Endothelial cell of umbilical vein (primary cell): ENCODE measurements around the gene CIPC. TPM values are rescaled to one million over a fixed set of nuclear protein-coding genes. Genes with fewer than 3 reads are reported as not detected.

Experiments
- BruUV-seq: library from RNA; stranded (reverse); fragments of 400-500 nt; replicated peaks from 2 replicates; lab custom pipeline; 2021; lab: Mats Ljungman, UMichigan
- CTCF ChIA-PET: fragments of 300-600, 350-600 bp; sonication (Branson Sonifier 250); formaldehyde crosslinking; loops from one replicate; lab custom pipeline; 2021; ENCODE audit warnings: antibody characterized with exemption, inconsistent platforms; lab: Charles Lee
- POLR2A ChIA-PET: fragments of 300-600, 350-600 bp; sonication (Branson Sonifier 250); formaldehyde crosslinking; loops from one replicate; lab custom pipeline; 2021; ENCODE audit warnings: antibody characterized with exemption, inconsistent platforms; lab: Charles Lee
- DNase-seq: peaks from one replicate; pipeline ENCODE4 v3.0.0-alpha.2; 2011; ENCODE audit warnings: low read depth, low spot score
- FAIRE-seq: peaks from 2 replicates; lab custom pipeline; 2011; peaks lifted over from hg19 to GRCh38; lab: Jason Lieb, UNC
- H2AFZ ChIP-seq: 2 replicates; pipeline ENCODE4 v1.6.0; 2012; ENCODE audit warnings: low read depth, low read length, control low read depth, inconsistent platforms
- H3K27ac ChIP-seq: 2 replicates; pipeline ENCODE4 v1.5.1; 2011; ENCODE audit warnings: low read depth, mild to moderate bottlenecking, control low read depth, low read length, moderate library complexity; ENCODE audit not compliant: insufficient read depth
- H3K27me3 ChIP-seq, 2 experiments: 2 replicates each; pipeline versions ENCODE4 v1.6.0 to v1.6.1; 2011; ENCODE audit warnings: low read length in 2 of 2, mixed read lengths in 1 of 2; ENCODE audit not compliant: control insufficient read depth in 2 of 2, insufficient read depth in 2 of 2
- H3K36me3 ChIP-seq, 2 experiments: 2 replicates in 1 of 2; 3 replicates in 1 of 2; pipeline ENCODE4 v1.5.1; 2011; ENCODE audit warnings: low read length in 2 of 2, mild to moderate bottlenecking in 1 of 2, moderate library complexity in 1 of 2; ENCODE audit not compliant: control insufficient read depth in 2 of 2, insufficient read depth in 2 of 2; ENCODE audit errors: extremely low read depth in 1 of 2
- H3K4me1 ChIP-seq: 3 replicates; pipeline ENCODE4 v1.5.1; 2011; ENCODE audit warnings: mild to moderate bottlenecking, low read length; ENCODE audit not compliant: control insufficient read depth, insufficient read depth; ENCODE audit errors: extremely low read depth
- H3K4me2 ChIP-seq: 2 replicates; pipeline ENCODE4 v1.6.1; 2011; ENCODE audit warnings: low read length, control low read depth, mixed read lengths; ENCODE audit not compliant: insufficient read depth
- H3K4me3 ChIP-seq, 3 experiments: fragments of 200-600 bp in 1 of 3; sonication (generic), shearing (Covaris generic) in 1 of 3; replicated peaks in 1 of 3; 2 replicates each; pipeline ENCODE4 v1.5.1; 2011 to 2016; ENCODE audit warnings: control low read depth in 3 of 3, low read length in 3 of 3, mild to moderate bottlenecking in 2 of 3, inconsistent platforms in 1 of 3, low read depth in 1 of 3, moderate library complexity in 1 of 3; ENCODE audit not compliant: insufficient read depth in 1 of 3
- H3K79me2 ChIP-seq: 2 replicates; pipeline ENCODE4 v1.6.0; 2012; ENCODE audit warnings: low read length, inconsistent platforms; ENCODE audit not compliant: control insufficient read depth, insufficient read depth
- H3K9ac ChIP-seq: replicated peaks from 2 replicates; pipeline ENCODE3; 2011; ENCODE audit warnings: low read length, control low read depth; ENCODE audit not compliant: insufficient read depth; ENCODE audit errors: extremely low read depth
- H3K9me1 ChIP-seq: replicated peaks from 3 replicates; pipeline ENCODE4 v1.6.0; 2011; ENCODE audit warnings: mild to moderate bottlenecking, low read length; ENCODE audit not compliant: control insufficient read depth, insufficient read depth; ENCODE audit errors: extremely low read depth
- H3K9me3 ChIP-seq: replicated peaks from 2 replicates; pipeline ENCODE4 v1.5.1; 2012; ENCODE audit warnings: low read length, inconsistent platforms; ENCODE audit not compliant: control insufficient read depth, insufficient read depth
- H4K20me1 ChIP-seq: replicated peaks from 2 replicates; pipeline ENCODE3; 2011; ENCODE audit warnings: mild to moderate bottlenecking, low read length; ENCODE audit not compliant: control insufficient read depth, insufficient read depth; ENCODE audit errors: extremely low read depth
- CTCF ChIP-seq, 2 donors: IDR thresholded peaks; 1 replicate in 1 of 2; 2 replicates in 1 of 2; pipeline ENCODE4 v1.5.1; 2011; ENCODE audit warnings: low read length in 2 of 2, mild to moderate bottlenecking in 2 of 2, moderate library complexity in 2 of 2, control low read depth in 1 of 2, inconsistent platforms in 1 of 2, low read depth in 1 of 2; ENCODE audit not compliant: insufficient read depth in 1 of 2; ENCODE audit errors: extremely low read depth in 1 of 2
- EZH2 ChIP-seq: IDR thresholded peaks from 2 replicates; pipeline ENCODE4 v1.6.1; 2012; ENCODE audit warnings: borderline replicate concordance, low read depth, mild to moderate bottlenecking, moderate library complexity, low read length, inconsistent platforms; ENCODE audit not compliant: severe bottlenecking
- FOS ChIP-seq: IDR thresholded peaks from 2 replicates; pipeline ENCODE4 v1.6.1; 2011; ENCODE audit warnings: mild to moderate bottlenecking, low read length, moderate library complexity, borderline replicate concordance; ENCODE audit not compliant: insufficient read depth
- GATA2 ChIP-seq: IDR thresholded peaks from 2 replicates; pipeline ENCODE4 v1.7.0; 2011; ENCODE audit warnings: low read depth, mild to moderate bottlenecking, moderate library complexity, mixed read lengths, low read length; ENCODE audit not compliant: insufficient read length, insufficient read depth
- JUN ChIP-seq: IDR thresholded peaks from 2 replicates; pipeline ENCODE4 v1.6.1; 2011; ENCODE audit warnings: borderline replicate concordance, low read depth; ENCODE audit not compliant: insufficient read length, insufficient read depth
- MAX ChIP-seq: IDR thresholded peaks from 2 replicates; pipeline ENCODE4 v1.6.1; 2011; ENCODE audit not compliant: insufficient read depth, insufficient read length
- MYC ChIP-seq: IDR thresholded peaks from one replicate; pipeline ENCODE4 v1.6.1; 2011; ENCODE audit warnings: mild to moderate bottlenecking, low read depth, low read length
- POLR2A ChIP-seq: IDR thresholded peaks from 2 replicates; pipeline ENCODE4 v1.6.1; 2012; ENCODE audit warnings: low read depth, mild to moderate bottlenecking, control low read depth, low read length
- POLR2AphosphoS5 ChIP-seq: IDR thresholded peaks from 2 replicates; pipeline ENCODE4 v1.6.1; 2012; ENCODE audit warnings: low read depth, mild to moderate bottlenecking, control low read depth, low read length, moderate library complexity; ENCODE audit not compliant: insufficient read depth
- dilution Hi-C: fragments of 300-500 bp; cut with MboI; formaldehyde crosslinking; loops from one replicate; pipeline ENCODE4 v1.15.0; 2019; ENCODE audit warnings: low sequenced_read_pairs; ENCODE audit not compliant: extremely low pct_ligation_motif_present
- intact Hi-C: fragments of 100-400 bp; cut with micrococcal nuclease; formaldehyde crosslinking; loops from one replicate; pipeline ENCODE4 v1.10.0; 2022
- polyA plus RNA-seq, 4 experiments: library from polyadenylated mRNA; depleted of rRNA in 3 of 4; stranded (reverse) in 3 of 4; unstranded in 1 of 4; fragments of >200 nt; gene quantifications; 2 replicates each; pipeline versions ENCODE4 v1.2.1 to v1.2.3, GENCODE V29; 2011 to 2012; ENCODE audit warnings: missing spikeins in 1 of 4
- total RNA-seq: library from RNA; stranded (reverse); gene quantifications from 2 replicates; pipeline ENCODE4 v1.2.3, GENCODE V29; 2021

CIPC gene
- total and polyA plus RNA-seq, 2 donors (not counting 3 experiments of a cell fraction or from before 2014, with no cell fraction given) = 8.8 to 17.4 TPM

- ChIA-PET POLR2A (interaction anchor here (0.6 kb wide), 1 partner anchor 95 kb away, joined by 4 read pairs; no protein-coding TSS in a partner anchor), CTCF (interaction anchor here (0.7 to 2.0 kb wide), 4 partner anchors 8 to 104 kb away, joined by 3 to 8 read pairs (median 4); no protein-coding TSS in a partner anchor)
- no peak overlapping the region for H3K9ac ChIP-seq
- no peak overlapping the region for H2AFZ ChIP-seq
- H3K27me3 ChIP-seq = no peaks in the 10 kb centered on the region
- H3K79me2 ChIP-seq = no peaks in the 10 kb centered on the region
- H3K36me3 ChIP-seq = no peaks in the 10 kb centered on the region
- DNase-seq (no peak), FAIRE-seq (no peak)
- no TSS peak for BruUV-seq
- dilution Hi-C loops = no loop called here
- H3K9me1 ChIP-seq = no peaks in the 10 kb centered on the region
- no peaks in the 10 kb centered on the region for H3K9me3 ChIP-seq
- TF ChIP-seq MAX (no peak), FOS (no peak), POLR2AphosphoS5 (no peak), EZH2 (no peak), GATA2 (no peak), POLR2A (no peak), CTCF (IDR thresholded peaks at IDR 0.05; ENCODE audit: extremely low read depth in 1 of 2, insufficient read depth in 1 of 2, low read depth in 1 of 2, low read length in 2 of 2) (no peak), JUN (no peak), MYC (no peak)
- intact Hi-C loops = loop anchor here (10.0 kb wide), 1 partner anchor 336 kb away; no protein-coding TSS in a partner anchor
- H3K4me1 ChIP-seq = peaks cover 17% of the 10 kb centered on the region
- no peak overlapping the region for H3K4me2 ChIP-seq
- H3K4me3 ChIP-seq = no peak overlapping the region
- H3K27ac ChIP-seq = no peak overlapping the region
- H4K20me1 ChIP-seq = no peaks in the 10 kb centered on the region
Observed at GRCh38 chr14:77051116-77051515, 46.9 kb upstream of the CIPC start.
